Adrenal gland (tissue), 12 donors: ENCODE data around the gene WNT3A. TPM values are rescaled to one million over a fixed set of nuclear protein-coding genes. Genes with fewer than 3 reads are reported as not detected.
A peak's percentile ranks its signal among the peaks of the same experiment; 100 is the strongest.

ENCODE experiments used
- DNase-seq, 7 donors: peaks; one replicate each; pipeline ENCODE4 v3.0.0-alpha.2; 2019 to 2020
- H3K27ac ChIP-seq, 5 donors: fragments of 200-600 bp; sonication (generic) in 4 of 5; 1 replicate in 3 of 5; 2 replicates in 2 of 5; pipeline versions ENCODE4 v1.5.1 to v1.8.0; 2016 to 2020; ENCODE audit warnings: mild to moderate bottlenecking in 1 of 5
- H3K27me3 ChIP-seq: fragments of 200-600 bp; 2 replicates; pipeline ENCODE4 v1.8.0; 2021
- H3K36me3 ChIP-seq, 2 donors: fragments of 200-600 bp; replicated peaks in 1 of 2; 1 replicate in 1 of 2; 2 replicates in 1 of 2; pipeline versions ENCODE4 v1.5.1 to v1.8.0; 2018 to 2022
- H3K4me1 ChIP-seq, 2 donors: fragments of 200-600 bp; replicated peaks in 1 of 2; 1 replicate in 1 of 2; 2 replicates in 1 of 2; pipeline versions ENCODE4 v1.5.1 to v1.8.0; 2018 to 2021
- H3K4me3 ChIP-seq, 4 donors: fragments of 200-600 bp; sonication (generic) in 3 of 4; one replicate each; pipeline ENCODE4 v1.5.1; 2016 to 2018
- H3K9me3 ChIP-seq, 3 donors: fragments of 200-600 bp; sonication (generic) in 1 of 3; replicated peaks in 1 of 3; 1 replicate in 2 of 3; 2 replicates in 1 of 3; pipeline versions ENCODE4 v1.5.1 to v1.8.0; 2016 to 2021
- POLR2A ChIP-seq, 2 donors: fragments of 450-650 bp; IDR thresholded peaks; one replicate each; pipeline ENCODE4 v1.6.1; 2017; ENCODE audit warnings: antibody characterized with exemption in 2 of 2, mild to moderate bottlenecking in 2 of 2, moderate library complexity in 1 of 2
- WGBS, 4 donors: extraction: QIAGEN DNeasy Blood & Tissue Kit in 2 of 4; methylation state at CpG; one replicate each; pipeline versions ENCODE4 v1.1.5 to v1.1.7; 2013 to 2017; 5-methylcytosine and 5-hydroxymethylcytosine counted together
- intact Hi-C, 2 donors: fragments of 100-400 bp; cut with DNase I; formaldehyde crosslinking; loops; one replicate each; pipeline versions ENCODE4 v1.14.1 to v1.15.0; 2022 to 2023
- polyA plus RNA-seq, 3 donors: library from polyadenylated mRNA; stranded (reverse); fragments of 200-250 nt in 2 of 3; fragments of 350-450 nt in 1 of 3; fragmentation: Illumina TruSeq in 1 of 3; extraction: RNeasy Lipid Tissue Mini Kit (QIAGEN cat#74804) in 1 of 3; gene quantifications; one replicate each; pipeline ENCODE4 v1.2.3, GENCODE V29; 2013 to 2014
- total RNA-seq, 9 donors: library from RNA; depleted of rRNA in 4 of 9; stranded (reverse); fragments of >200 nt in 4 of 9; fragments of 120-200 nt in 1 of 9; fragmentation: NEBNext Ultra II Directional in 1 of 9; extraction: Animal tissue kit (Norgen Biotek cat#: 25700) in 1 of 9; gene quantifications; one replicate each; pipeline versions ENCODE4 v1.1.0 to v1.2.4, GENCODE V29; 2013 to 2023
- TF ChIP-seq, protein P1 (sequence below), 6 experiments: fragments of 450-650 bp in 4 of 6; fragments of 200-600 bp in 2 of 6; sonication (generic) in 1 of 6; IDR thresholded peaks; 1 replicate in 5 of 6; 2 replicates in 1 of 6; pipeline versions ENCODE4 v1.5.1 to v1.8.0; 2016 to 2021; ENCODE audit warnings: antibody characterized with exemption in 6 of 6, mild to moderate bottlenecking in 2 of 6, moderate library complexity in 1 of 6
- donor health status: healthy with polysubstance abuse.
- donor health status: Bipolar disorder and iron deficiency.
- donor health status: DM: yes; HTN: yes; CAD: no.
- donor health status: DM: no; HTN: no; CAD: no.
- donor health status: DM: no; HTN: no; CAD: no.
- donor health status: DM: yes; HTN: yes; CAD: no.

WNT3A gene
- total and polyA plus RNA-seq, 12 donors = not detected

DNA sequence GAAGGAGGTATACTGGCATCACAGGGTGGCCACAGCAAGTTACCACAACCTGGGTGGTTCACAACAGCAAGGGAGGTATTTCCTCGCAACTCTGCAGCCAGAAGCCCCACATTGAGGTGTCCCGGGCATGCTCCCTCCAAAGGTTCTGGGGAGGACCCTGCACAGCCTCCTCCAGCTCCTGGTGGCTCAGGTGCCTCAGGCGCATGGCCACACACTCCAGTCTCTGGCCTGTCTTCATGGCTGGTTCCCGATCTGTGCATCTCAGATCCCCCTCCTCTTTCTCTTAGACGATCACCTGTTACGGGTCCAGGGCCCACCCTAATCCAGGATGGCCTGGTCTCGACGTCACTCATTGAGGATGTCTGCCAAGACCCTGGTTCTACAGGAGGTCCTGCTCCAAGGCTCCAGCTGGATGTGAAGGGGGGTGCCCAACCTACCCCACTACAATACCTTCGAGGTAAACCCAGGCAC lies 69.0 kb downstream of the WNT3A start:
- no peaks in the 10 kb centered on the region for H3K36me3 ChIP-seq
- DNase-seq = peak in 4 of 7 donors; percentile 10 to 42 (median 14)
- 83 to 91% (median 86%) methylated on average over 8 to 9 of the region's 9 CpGs for WGBS, 4 donors
- H3K4me3 ChIP-seq = no peak overlapping the region
- TF ChIP-seq, protein P1, sequence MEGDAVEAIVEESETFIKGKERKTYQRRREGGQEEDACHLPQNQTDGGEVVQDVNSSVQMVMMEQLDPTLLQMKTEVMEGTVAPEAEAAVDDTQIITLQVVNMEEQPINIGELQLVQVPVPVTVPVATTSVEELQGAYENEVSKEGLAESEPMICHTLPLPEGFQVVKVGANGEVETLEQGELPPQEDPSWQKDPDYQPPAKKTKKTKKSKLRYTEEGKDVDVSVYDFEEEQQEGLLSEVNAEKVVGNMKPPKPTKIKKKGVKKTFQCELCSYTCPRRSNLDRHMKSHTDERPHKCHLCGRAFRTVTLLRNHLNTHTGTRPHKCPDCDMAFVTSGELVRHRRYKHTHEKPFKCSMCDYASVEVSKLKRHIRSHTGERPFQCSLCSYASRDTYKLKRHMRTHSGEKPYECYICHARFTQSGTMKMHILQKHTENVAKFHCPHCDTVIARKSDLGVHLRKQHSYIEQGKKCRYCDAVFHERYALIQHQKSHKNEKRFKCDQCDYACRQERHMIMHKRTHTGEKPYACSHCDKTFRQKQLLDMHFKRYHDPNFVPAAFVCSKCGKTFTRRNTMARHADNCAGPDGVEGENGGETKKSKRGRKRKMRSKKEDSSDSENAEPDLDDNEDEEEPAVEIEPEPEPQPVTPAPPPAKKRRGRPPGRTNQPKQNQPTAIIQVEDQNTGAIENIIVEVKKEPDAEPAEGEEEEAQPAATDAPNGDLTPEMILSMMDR (IDR thresholded peaks at IDR 0.05) = no peak
- TF ChIP-seq POLR2A (IDR thresholded peaks at IDR 0.05) = no peak
- no peaks in the 10 kb centered on the region for H3K27me3 ChIP-seq
- H3K27ac ChIP-seq = no peak overlapping the region
- H3K4me1 ChIP-seq = no peaks in the 10 kb centered on the region
- intact Hi-C loops = no loop called here
- H3K9me3 ChIP-seq = no peaks in the 10 kb centered on the region

DNA sequence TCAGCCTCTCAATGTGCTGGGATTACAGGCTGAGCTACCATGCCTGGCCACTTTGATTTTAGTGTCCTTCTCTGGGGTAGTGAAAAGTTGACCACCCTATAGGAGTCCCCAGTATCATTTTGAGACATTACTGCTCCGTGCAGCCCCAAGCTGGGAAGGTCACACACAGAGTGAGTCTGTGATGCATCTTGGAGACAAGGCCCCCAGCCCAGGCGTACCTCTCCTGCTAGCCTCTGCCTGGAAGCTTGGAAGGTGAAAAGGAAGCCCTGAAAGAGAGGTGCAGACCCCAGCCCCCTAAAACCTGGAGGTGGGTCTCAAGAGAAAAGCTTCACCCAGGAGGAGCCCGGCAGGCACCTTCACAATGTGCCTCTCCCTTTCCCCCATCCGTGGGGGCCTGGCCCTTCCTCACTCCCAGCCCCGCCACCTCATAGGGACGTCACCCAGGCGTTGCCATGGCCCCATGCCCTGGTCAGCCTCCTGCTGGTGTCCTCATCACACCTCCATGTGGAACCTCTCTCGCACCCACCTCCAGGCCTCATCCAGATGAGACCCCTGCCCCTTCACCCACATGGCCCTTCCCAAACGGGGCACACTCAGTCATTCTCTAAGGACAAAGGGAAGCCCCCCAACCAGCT lies 70.1 kb downstream of the WNT3A start:
- no peak overlapping the region for H3K27ac ChIP-seq
- intact Hi-C loops = no loop called here
- no peaks in the 10 kb centered on the region for H3K27me3 ChIP-seq
- no peak overlapping the region for H3K4me3 ChIP-seq
- peak in 5 of 7 donors; percentile 5 to 48 (median 12) for DNase-seq
- no peaks in the 10 kb centered on the region for H3K36me3 ChIP-seq
- WGBS, 4 donors = 67 to 78% (median 70%) methylated on average over 4 to 9 of the region's 9 CpGs
- TF ChIP-seq POLR2A (IDR thresholded peaks at IDR 0.05) = no peak
- TF ChIP-seq, protein P1 (IDR thresholded peaks at IDR 0.05) = no peak
- peaks cover 6 to 9% of the 10 kb centered on the region in 2 donors for H3K4me1 ChIP-seq
- no peaks in the 10 kb centered on the region for H3K9me3 ChIP-seq

DNA sequence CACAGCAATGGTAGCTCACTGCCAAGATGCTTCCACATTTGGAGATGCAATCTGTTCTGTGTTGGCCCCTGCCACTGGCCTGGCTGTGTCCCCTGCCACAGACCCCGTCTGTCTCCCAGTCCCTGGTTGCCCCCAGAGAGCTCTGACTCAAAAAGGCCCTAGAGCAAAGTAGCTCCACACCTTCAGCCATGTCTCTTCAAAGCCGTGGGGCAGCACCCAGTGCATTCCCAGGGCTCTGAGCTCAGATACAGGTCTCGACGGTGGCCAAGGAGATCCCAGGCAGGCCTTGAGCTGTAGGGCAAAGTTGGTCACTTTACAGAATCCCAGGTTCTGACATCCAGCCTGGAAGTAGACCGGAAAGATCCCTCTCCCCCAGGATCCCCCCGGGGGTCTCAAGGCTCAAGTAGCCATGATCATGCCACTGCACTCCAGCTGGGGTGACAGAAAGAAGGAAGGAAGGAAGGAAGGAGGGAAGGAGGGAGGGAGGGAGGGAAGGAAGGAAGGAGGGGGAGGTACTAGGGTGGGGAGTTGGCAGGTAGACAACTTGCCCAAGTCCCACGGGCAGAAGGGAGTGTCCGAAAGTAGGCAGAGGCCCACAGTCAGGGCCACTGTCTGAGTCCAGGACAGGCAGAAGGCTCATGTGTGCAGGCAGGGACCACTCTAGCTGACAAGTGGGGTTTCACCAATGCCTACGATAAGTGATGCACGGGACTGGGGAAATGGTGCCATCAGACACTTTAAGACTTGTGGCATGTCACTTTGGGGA lies 71.0 kb downstream of the WNT3A start:
- WGBS, 4 donors = 64 to 75% (median 70%) methylated on average over 8 to 10 of the region's 10 CpGs
- Histone ChIP-seq H3K9me3 (no peaks in the 10 kb centered on the region), H3K4me3 (no peak overlapping the region), H3K36me3 (no peaks in the 10 kb centered on the region), H3K27ac (no peak overlapping the region), H3K27me3 (no peaks in the 10 kb centered on the region), H3K4me1 (peaks cover 6 to 9% of the 10 kb centered on the region in 2 donors)
- TF ChIP-seq, protein P1 (IDR thresholded peaks at IDR 0.05) = no peak
- no peak for TF ChIP-seq POLR2A (IDR thresholded peaks at IDR 0.05)
- intact Hi-C loops = no loop called here
- peak in 4 of 7 donors; percentile 8 to 48 (median 12) for DNase-seq

DNA sequence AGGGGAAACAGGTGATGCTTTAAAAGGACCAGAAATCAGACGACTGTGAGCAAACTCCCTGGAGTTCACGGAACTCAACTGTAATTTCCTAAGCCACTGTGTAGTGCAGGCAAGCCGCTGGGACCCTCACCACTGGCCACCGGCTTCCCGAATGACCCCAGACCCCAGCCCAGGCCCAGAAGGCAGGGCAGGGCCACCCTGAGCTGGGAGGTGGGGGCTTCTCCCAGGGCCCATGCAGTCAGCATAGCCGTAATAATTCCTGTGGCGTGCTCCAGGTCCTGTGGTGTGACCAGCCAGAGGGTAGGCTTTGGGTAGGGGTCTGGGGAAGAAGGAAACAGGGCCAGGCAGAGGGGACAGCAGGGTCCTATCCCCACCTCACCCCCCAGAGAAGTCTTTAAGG lies 72.2 kb downstream of the WNT3A start:
- Histone ChIP-seq H3K4me1 (peaks cover 6 to 11% of the 10 kb centered on the region in 2 donors), H3K4me3 (no peak overlapping the region), H3K36me3 (no peaks in the 10 kb centered on the region), H3K9me3 (no peaks in the 10 kb centered on the region), H3K27ac (no peak overlapping the region), H3K27me3 (no peaks in the 10 kb centered on the region)
- intact Hi-C loops = no loop called here
- TF ChIP-seq, protein P1 (IDR thresholded peaks at IDR 0.05) = no peak
- no peak for TF ChIP-seq POLR2A (IDR thresholded peaks at IDR 0.05)
- peak in 1 of 7 donors; percentile 10 for DNase-seq
- 63 to 92% (median 91%) methylated on average over 2 to 7 of the region's 7 CpGs for WGBS, 4 donors
